Neural cell (in vitro differentiated cells): ENCODE data around the gene WASHC2A.

Experiments
- CTCF ChIP-seq: fragments of 450-650 bp; IDR thresholded peaks from 2 replicates; pipeline ENCODE4 v1.5.1; 2014; ENCODE audit warnings: antibody characterized with exemption, mild to moderate bottlenecking, moderate library complexity; ENCODE audit not compliant: poor library complexity, severe bottlenecking
- EZH2 ChIP-seq: fragments of 200-600, 300-800 bp; shearing (Covaris generic), sonication (generic); IDR thresholded peaks from 2 replicates; pipeline ENCODE4 v1.6.1; 2014; ENCODE audit warnings: antibody characterized with exemption, low read length, borderline replicate concordance, mild to moderate bottlenecking; ENCODE audit not compliant: insufficient read depth, poor library complexity, severe bottlenecking
- POLR2AphosphoS5 ChIP-seq: IDR thresholded peaks from 2 replicates; pipeline ENCODE4 v1.6.1; 2012
- RAD21 ChIP-seq: fragments of 450-650 bp; conservative IDR thresholded peaks from 2 replicates; pipeline ENCODE4 v1.6.1; 2014; ENCODE audit warnings: antibody characterized with exemption, mild to moderate bottlenecking, moderate library complexity

DNA sequence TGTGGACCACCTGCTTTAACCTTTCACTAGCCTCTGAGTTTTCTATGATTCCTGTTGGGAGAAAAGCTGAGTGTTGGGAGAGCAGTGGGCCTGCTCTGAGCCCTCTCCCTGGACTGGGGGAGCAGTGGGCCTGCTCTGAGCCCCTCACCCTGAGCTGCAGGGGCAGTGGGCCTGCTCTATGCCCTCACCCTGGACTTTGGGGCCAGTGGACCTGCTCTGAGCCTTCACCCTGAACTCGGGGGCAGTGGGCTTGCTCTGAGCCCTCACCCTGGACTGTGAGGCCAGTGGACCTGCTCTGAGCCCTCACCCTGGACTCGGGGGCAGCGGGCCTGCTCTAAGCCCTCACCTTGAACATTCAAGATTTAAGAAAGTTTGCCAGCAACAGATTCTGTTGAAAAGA is 46.1 kb upstream of the WASHC2A start:
- TF ChIP-seq EZH2 (no peak), CTCF (no peak), RAD21 (no peak), POLR2AphosphoS5 (no peak)
